T follicular helper cell (primary cell): ENCODE data around the gene UROS.

Experiments
- DNase-seq: peaks from one replicate; pipeline ENCODE4 v3.0.0-alpha.2; 2020; ENCODE audit warnings: low read depth

The UROS gene

GRCh38 chr10:125762692-125763648, 60.1 kb downstream of the UROS start:
- DNase-seq: no peak

DNA sequence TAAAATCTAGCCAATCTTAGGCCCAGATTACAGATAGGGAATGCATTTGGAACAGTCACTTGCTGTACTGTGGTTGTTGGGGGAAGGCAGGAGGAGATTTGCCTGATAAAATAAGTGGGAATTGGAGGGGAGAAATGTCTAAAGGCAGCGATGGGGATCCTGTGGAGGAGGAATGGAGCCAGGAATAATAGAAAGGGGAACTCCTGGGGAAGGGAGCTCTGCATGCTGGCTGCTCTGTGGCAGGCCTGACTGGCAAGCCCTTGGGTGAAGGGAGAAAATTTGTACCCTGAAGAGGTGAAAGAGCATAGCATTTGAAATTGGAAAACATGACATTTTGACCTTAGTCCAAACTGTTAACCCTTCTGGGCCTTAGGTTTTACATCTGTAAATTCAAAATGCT, 61.1 kb downstream of the UROS start:
- DNase-seq: no peak

DNA sequence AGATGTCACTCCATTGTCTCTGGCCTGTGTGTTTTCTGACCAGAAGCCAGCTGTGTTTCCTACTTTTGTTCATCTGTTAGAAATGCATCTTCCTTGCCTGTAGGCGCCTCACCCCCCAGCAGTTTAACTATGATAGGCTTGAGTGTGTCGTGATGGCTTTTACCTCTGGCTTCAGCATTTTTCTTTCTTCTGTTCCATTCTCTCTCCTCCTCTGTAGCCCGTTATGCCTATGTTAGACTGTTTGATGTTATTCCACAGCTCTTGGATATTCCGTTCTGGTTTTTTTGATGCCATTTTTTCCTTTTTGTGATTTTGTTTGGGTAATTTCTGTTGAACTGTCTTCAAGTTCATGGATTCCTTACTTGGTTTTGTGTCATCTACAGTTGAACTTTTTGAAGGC, 65.3 kb downstream of the UROS start:
- DNase-seq: no peak

DNA sequence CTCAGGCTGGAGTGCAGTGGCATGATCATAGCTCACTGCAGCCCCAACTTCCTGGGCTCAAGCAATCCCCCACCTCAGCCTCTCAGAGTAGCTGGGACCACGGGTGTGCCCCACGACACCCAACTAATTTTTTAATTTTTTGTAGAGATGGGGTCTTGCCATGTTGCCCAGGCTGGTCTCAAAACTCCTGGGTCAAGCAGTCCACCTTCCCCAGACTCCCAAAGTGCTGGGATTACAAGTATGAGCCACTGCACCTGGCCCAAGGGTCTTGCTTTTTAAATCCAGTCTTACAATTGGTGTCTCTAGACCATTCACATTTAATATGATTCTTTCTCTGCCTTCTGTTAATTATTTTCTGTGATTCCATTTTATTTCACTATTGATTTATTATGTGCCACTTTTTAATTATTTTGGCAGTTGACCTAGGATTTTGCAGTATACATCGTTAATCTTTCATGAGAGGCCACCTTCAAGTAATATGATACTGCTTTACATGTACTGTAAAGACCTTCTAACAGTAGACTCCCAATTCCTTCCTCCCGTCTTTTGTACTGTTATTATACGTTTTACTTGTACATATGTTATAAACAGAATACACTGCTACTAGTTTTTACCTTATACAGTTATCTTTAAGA, 66.1 kb downstream of the UROS start:
- DNase-seq: no peak

DNA sequence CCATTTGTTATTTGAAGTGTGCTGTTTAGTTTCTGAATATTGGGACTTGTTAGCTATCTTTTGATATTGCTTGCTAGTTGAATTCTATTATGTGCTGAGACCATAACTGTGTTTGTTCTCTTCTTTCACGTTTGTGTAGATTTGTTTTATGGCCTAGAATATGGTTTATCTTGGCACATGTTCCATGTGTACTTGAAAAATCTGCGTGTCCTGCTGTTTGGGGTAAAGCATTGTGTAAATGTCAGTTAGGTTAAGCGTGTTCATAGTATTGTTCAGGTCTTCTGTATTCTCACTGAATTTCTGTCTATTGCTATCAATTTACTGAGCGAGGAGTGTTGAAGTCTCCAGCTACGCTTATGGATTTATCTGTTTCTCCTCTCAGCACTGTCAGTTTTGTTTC, 66.9 kb downstream of the UROS start:
- no peak for DNase-seq

DNA sequence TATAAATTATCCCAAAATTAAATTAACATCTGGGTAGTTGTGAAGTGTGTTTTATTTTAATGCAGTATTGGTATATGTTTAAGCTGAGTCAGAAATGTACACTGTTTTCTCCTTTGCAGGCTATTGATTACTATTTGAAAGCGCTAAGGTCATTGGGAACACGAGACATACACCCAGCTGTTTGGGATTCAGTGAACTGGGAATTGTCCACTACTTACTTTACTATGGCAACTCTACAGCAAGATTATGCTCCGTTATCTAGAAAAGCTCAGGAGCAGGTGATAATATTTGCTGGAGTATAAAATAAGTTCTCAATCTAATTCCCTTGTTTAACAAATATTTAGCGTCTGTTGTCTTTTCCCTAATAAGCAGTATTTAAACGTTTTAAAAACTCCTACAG, 75.6 kb downstream of the UROS start:
- no peak for DNase-seq

DNA sequence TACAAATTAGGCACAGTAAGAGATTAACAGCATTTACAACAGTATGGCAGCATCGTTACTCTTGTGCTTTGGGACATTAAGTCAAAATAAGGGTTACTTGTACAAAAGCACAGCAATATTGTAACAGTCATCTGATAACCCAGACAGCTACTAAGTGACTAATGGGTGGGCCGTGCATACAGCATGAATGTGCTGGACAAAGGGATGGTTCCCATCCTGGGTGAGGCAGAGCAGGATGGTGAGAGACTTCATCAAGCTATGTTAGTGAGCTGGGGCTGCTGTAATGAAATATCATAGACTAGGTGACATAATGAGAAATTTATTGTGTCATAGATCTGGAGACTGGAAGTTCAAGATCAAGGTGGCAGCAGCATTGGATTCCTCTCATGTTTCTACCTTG, 78.1 kb downstream of the UROS start:
- DNase-seq: no peak

DNA sequence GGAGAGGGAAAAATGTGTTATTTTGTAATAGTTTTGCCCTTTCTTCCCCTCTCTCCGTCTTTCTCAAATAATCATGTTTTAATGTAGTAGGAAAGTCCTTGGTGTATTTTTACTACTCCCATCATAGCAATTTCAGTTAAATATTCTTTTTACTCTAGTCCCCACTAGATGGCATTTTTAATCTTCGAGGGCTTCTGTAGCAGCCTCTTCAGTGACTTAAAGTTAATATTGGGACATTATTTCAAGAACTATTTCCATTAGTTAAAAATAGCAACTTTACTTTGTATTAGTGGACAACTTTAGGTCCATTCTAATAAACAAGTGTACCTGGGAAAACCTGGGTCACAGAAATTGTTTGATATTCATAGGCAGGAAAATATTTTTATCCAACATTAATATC, 80.6 kb downstream of the UROS start:
- no peak for DNase-seq

DNA sequence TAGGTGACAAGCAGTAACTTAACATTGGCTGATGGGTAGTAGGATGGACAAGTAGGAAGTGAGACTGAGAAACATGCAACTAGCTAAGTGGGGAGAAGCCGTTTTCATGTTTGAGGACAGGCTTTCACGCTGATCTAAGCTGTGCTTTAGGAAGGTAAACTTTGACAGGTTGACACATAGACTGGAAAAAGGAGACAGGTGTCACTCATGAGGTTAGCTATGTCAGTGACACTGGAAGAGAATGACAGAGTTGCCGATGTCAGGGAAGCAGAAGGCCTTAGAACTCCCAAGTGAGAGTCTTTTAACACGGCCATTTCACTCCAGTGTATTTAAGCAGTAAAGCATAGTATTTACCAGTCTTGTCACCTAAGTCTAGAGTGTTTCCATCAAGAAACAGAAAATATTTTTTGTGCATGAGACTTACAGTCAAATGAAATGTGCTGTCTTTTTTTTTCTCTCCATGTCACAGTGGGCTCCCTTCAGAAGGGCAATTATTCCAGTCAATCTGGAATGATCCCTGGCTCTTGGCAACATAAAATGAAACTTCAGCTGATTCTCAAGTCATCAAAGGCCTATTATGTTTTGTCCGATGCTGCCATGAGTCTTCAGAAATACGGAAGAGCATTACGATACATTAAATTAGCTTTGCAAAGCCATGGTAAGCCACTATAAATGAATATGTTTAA, 82.9 kb downstream of the UROS start:
- no peak for DNase-seq
